SH-SY5Y (cell line): ENCODE results near the gene LSAMP.

ENCODE experiments used
- GATA2 ChIP-seq: IDR thresholded peaks from 2 replicates; pipeline ENCODE4 v1.6.1; 2011; ENCODE audit warnings: mild to moderate bottlenecking, low read depth, low read length
- GATA3 ChIP-seq: IDR thresholded peaks from 2 replicates; pipeline ENCODE4 v1.6.1; 2011; ENCODE audit warnings: low read depth, mild to moderate bottlenecking, low read length, moderate library complexity

DNA sequence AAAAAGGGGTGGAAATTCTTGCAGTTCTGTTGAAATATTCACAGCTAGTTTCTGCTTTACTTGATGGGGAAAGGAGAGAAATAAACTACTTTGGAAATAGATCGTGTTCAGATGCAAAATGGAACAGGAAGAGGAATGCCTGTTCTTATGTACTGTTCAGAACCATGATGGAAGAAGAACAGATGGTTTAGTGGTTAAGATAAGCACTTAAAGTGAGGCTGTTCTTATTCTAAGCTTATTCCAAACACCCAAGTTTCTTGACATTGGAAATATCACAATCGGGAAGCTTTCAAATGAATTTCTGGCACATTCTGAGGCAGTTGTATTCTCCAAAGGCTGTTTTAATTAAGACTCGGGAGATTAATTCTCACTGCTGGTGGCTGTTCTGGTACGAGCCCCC, 228.5 kb downstream of the LSAMP start:
- TF ChIP-seq GATA3, result no peak
- TF ChIP-seq GATA2, result no peak
